Neural progenitor cell (in vitro differentiated cells): ENCODE measurements around the gene ITCH. TPM values are rescaled to one million over a fixed set of nuclear protein-coding genes. Genes with fewer than 3 reads are reported as not detected.

ENCODE experiments used
- DNase-seq: peaks from one replicate; pipeline ENCODE4 v3.0.0-alpha.2; 2016; ENCODE audit warnings: low spot score
- H2AFZ ChIP-seq: fragments of 200-600 bp; sonication (generic); replicated peaks from 2 replicates; pipeline ENCODE4 v1.6.1; 2016; ENCODE audit warnings: antibody characterized with exemption
- H3F3A ChIP-seq: fragments of 200-600 bp; sonication (generic); 2 replicates; pipeline ENCODE4 v1.6.1; 2016; ENCODE audit warnings: antibody characterized with exemption, low read depth
- H3K27ac ChIP-seq: fragments of 200-600 bp; sonication (generic); 2 replicates; pipeline ENCODE4 v1.5.1; 2016; ENCODE audit warnings: mild to moderate bottlenecking
- H3K27me3 ChIP-seq: fragments of 200-600 bp; sonication (generic); 2 replicates; pipeline ENCODE4 v1.6.1; 2016; ENCODE audit warnings: mild to moderate bottlenecking, moderate library complexity
- H3K36me3 ChIP-seq: fragments of 200-600 bp; sonication (generic); 2 replicates; pipeline ENCODE4 v1.5.1; 2016
- H3K4me1 ChIP-seq: fragments of 200-600 bp; sonication (generic); 2 replicates; pipeline ENCODE4 v1.6.1; 2016; ENCODE audit warnings: mixed run types
- H3K4me2 ChIP-seq: fragments of 200-600 bp; sonication (generic); 2 replicates; pipeline ENCODE4 v1.6.1; 2016
- H3K4me3 ChIP-seq: fragments of 200-600 bp; sonication (generic); 2 replicates; pipeline ENCODE4 v1.5.1; 2016
- H3K79me2 ChIP-seq: fragments of 200-600 bp; sonication (generic); 2 replicates; pipeline ENCODE4 v1.6.1; 2016; ENCODE audit warnings: low read depth
- H3K9ac ChIP-seq: fragments of 200-600 bp; sonication (generic); 2 replicates; pipeline ENCODE4 v1.6.1; 2016
- H3K9me3 ChIP-seq: fragments of 200-600 bp; sonication (generic); 2 replicates; pipeline ENCODE4 v1.5.1; 2016; ENCODE audit warnings: low read depth
- H4K20me1 ChIP-seq: fragments of 200-600 bp; sonication (generic); 2 replicates; pipeline ENCODE4 v1.6.1; 2016; ENCODE audit warnings: low read depth
- H3K27ac Mint-ChIP-seq: 3 replicates; pipeline ENCODE4 v1.8.0; 2021; ENCODE audit warnings: mixed read lengths
- H3K27me3 Mint-ChIP-seq: 2 replicates; pipeline ENCODE4 v1.8.0; 2022; ENCODE audit warnings: low read depth, mild to moderate bottlenecking, inconsistent platforms, moderate library complexity, mixed read lengths; ENCODE audit not compliant: insufficient read depth
- H3K36me3 Mint-ChIP-seq: 3 replicates; pipeline ENCODE4 v1.8.0; 2021; ENCODE audit warnings: mixed read lengths
- H3K4me1 Mint-ChIP-seq: 3 replicates; pipeline ENCODE4 v1.8.0; 2021; ENCODE audit warnings: mixed read lengths
- H3K4me3 Mint-ChIP-seq: 3 replicates; pipeline ENCODE4 v1.8.0; 2021; ENCODE audit warnings: mild to moderate bottlenecking, moderate library complexity, mixed read lengths
- H3K9me3 Mint-ChIP-seq: 3 replicates; pipeline ENCODE4 v1.8.0; 2020; ENCODE audit warnings: mixed read lengths
- CTCF ChIP-seq: fragments of 200-600 bp; sonication (generic); IDR thresholded peaks from 2 replicates; pipeline ENCODE4 v1.5.1; 2017; ENCODE audit warnings: antibody characterized with exemption, mild to moderate bottlenecking
- EZH2 ChIP-seq: fragments of 200-600 bp; sonication (generic); IDR thresholded peaks from 2 replicates; pipeline ENCODE4 v1.6.1; 2017; ENCODE audit warnings: antibody characterized with exemption, mild to moderate bottlenecking, moderate library complexity
- EZH2phosphoT487 ChIP-seq: fragments of 200-600 bp; sonication (generic); IDR thresholded peaks from 2 replicates; pipeline ENCODE4 v1.6.1; 2017; ENCODE audit warnings: antibody characterized with exemption
- total RNA-seq: library from RNA; depleted of rRNA; stranded (reverse); fragments of >200 nt; gene quantifications from 2 replicates; pipeline ENCODE4 v1.2.3, GENCODE V29; 2015; ENCODE audit warnings: low replicate concordance

Gene ITCH
- total RNA-seq, 1 donor from 2014 or later = 55.2 TPM

DNA sequence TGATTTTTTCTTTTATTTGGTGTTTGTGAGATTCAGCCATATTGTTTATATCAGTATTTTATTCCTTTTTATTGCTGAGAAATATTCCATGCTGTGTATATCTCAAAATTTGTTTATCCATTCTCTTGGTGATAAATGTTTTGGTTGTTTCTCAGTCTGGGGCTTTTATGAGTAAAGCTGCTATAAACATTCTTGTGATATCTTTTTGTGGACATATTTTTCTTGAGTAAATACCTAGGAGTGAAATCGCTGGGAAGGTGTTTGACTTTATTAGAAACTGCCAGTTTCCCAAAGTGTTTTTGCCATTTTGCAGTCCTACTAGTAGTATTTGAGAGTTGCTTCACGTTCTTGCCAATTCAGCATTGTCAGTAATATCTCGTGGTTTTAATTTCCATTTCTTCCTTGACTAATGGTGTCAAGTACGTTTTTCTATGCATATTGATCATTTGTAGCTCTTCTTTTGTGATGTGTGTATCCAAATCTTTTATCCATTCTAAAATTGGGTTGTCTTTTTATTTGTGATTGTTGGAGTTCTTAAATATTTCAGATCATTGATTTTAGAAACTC, 122.1 kb downstream of the ITCH start:
- no peak overlapping the region for H3K4me3 Mint-ChIP-seq
- no peaks in the 10 kb centered on the region for H3K4me1 Mint-ChIP-seq
- H3K27ac ChIP-seq = no peak overlapping the region
- no peaks in the 10 kb centered on the region for H3F3A ChIP-seq
- DNase-seq = no peak
- no peak overlapping the region for H3K9ac ChIP-seq
- peaks cover 53% of the 10 kb centered on the region for H3K36me3 Mint-ChIP-seq
- no peak overlapping the region for H3K4me3 ChIP-seq
- peaks cover 23% of the 10 kb centered on the region for H3K36me3 ChIP-seq
- H3K27ac Mint-ChIP-seq = no peak overlapping the region
- TF ChIP-seq EZH2phosphoT487 = no peak
- no peak for TF ChIP-seq CTCF
- TF ChIP-seq EZH2 = no peak
- H3K9me3 ChIP-seq = no peaks in the 10 kb centered on the region
- no peaks in the 10 kb centered on the region for H3K4me1 ChIP-seq
- peaks cover 17% of the 10 kb centered on the region for H3K9me3 Mint-ChIP-seq
- H3K27me3 Mint-ChIP-seq = peaks cover 2% of the 10 kb centered on the region
- H4K20me1 ChIP-seq = no peaks in the 10 kb centered on the region
- H3K4me2 ChIP-seq = no peak overlapping the region
- no peaks in the 10 kb centered on the region for H3K79me2 ChIP-seq
- no peaks in the 10 kb centered on the region for H3K27me3 ChIP-seq
- no peak overlapping the region for H2AFZ ChIP-seq

- H3K27ac Mint-ChIP-seq = no peak overlapping the region
- Histone ChIP-seq H3K79me2 (peaks cover 4% of the 10 kb centered on the region), H3K36me3 (peaks cover 27% of the 10 kb centered on the region), H3K27me3 (no peaks in the 10 kb centered on the region), H3K27ac (no peak overlapping the region), H3K9ac (no peak overlapping the region), H3K4me2 (no peak overlapping the region), H3K4me3 (no peak overlapping the region), H2AFZ (no peak overlapping the region), H4K20me1 (no peaks in the 10 kb centered on the region), H3F3A (no peaks in the 10 kb centered on the region), H3K9me3 (no peaks in the 10 kb centered on the region), H3K4me1 (no peaks in the 10 kb centered on the region)
- H3K4me1 Mint-ChIP-seq = no peaks in the 10 kb centered on the region
- no peak overlapping the region for H3K4me3 Mint-ChIP-seq
- TF ChIP-seq EZH2 = no peak
- no peak for TF ChIP-seq EZH2phosphoT487
- no peak for TF ChIP-seq CTCF
- H3K36me3 Mint-ChIP-seq = peaks cover 42% of the 10 kb centered on the region
- H3K27me3 Mint-ChIP-seq = no peaks in the 10 kb centered on the region
- peaks cover 4% of the 10 kb centered on the region for H3K9me3 Mint-ChIP-seq
- DNase-seq = no peak
Observed at GRCh38 chr20:34491226-34491931, 128.3 kb downstream of the ITCH start.

DNA sequence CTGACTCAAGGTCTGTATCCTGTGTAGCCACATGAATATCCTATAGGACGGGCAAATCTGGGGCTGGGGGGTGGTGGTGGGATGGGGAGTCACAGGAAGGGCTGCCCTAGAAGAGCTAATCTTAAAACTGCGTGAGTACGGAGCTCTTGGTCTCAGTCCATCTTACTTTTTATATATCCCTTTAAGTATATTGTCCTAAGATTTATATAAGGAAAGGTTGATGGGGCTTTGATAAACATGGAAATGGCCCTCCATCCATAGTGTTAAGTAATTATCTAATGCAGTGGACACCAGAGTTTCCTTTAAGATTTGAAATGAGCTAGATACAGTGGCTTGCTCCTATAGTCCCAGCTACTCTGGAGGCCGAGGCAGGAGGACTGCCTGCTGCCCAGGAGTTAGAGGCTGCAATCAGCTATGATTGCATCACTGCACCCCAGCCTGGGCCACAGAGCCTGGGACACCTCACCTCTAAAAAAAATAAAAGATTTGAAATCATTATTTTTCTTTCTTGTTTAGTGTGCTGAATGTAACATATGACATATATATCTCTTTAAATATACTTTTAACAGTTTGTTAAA, 128.9 kb downstream of the ITCH start:
- Mint-ChIP-seq H3K4me1 (no peaks in the 10 kb centered on the region), H3K27me3 (no peaks in the 10 kb centered on the region), H3K9me3 (peaks cover 4% of the 10 kb centered on the region), H3K4me3 (no peak overlapping the region), H3K27ac (no peak overlapping the region), H3K36me3 (peaks cover 45% of the 10 kb centered on the region)
- Histone ChIP-seq H3K9ac (no peak overlapping the region), H2AFZ (no peak overlapping the region), H3K27ac (no peak overlapping the region), H3K4me3 (no peak overlapping the region), H3K9me3 (no peaks in the 10 kb centered on the region), H3K27me3 (no peaks in the 10 kb centered on the region), H3K36me3 (peaks cover 27% of the 10 kb centered on the region), H4K20me1 (no peaks in the 10 kb centered on the region), H3K4me2 (no peak overlapping the region), H3K79me2 (peaks cover 4% of the 10 kb centered on the region), H3F3A (no peaks in the 10 kb centered on the region), H3K4me1 (no peaks in the 10 kb centered on the region)
- DNase-seq = no peak
- TF ChIP-seq CTCF (no peak), EZH2 (no peak), EZH2phosphoT487 (no peak)
